GM18858 (cell line): Measurements from ENCODE around the gene YKT6.
A peak's percentile ranks its signal among the peaks of the same experiment; 100 is the strongest.
"Not testable (repeated sequence)": the region's sequence is repeated elsewhere in the genome, so short reads cannot be mapped to it uniquely, and the experiment has no call there.

Experiments
- ATAC-seq: cut with Tn5 transposase; IDR thresholded peaks from one replicate; pipeline ENCODE4 v1.9.1; 2021; ENCODE audit not compliant: unreplicated experiment

The YKT6 gene

DNA sequence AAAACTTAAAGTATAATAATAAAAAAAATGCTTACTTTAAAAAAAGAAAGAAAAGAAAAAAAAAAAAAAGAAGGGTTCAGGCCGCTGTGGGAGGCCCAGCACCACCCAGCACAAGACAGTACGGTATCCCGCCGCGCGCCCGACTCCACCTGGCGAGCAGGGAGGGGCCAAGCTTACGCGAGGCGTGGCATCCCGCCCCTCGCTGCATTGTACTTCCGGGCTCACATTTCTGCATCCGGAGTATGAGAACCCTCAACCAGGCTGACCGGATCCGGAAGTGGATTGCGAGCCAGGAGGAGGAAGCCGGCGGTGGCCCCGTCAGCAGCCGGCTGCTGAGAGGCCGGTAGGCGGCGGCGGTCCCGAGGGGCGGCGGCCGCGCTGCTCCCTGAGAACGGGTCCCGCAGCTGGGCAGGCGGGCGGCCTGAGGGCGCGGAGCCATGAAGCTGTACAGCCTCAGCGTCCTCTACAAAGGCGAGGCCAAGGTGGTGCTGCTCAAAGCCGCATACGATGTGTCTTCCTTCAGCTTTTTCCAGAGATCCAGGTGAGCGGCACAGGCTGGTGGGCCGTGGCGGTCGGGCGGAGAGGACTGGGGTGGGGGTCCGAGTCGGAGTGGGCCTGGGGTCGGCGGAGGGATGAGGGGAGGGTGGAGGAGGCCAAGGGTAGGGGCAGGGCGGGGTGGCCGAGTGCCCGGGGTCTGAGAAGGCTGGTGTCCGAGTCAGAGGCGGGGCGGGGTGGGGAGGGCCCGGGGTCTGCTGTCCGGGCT lies at the start of gene YKT6:
Gene YKT6 (plus strand): TSS at position 280 of the 763 bp plus-strand sequence. CDS start 158 bp downstream, at position 438.
- peak; percentile 98 for ATAC-seq

DNA sequence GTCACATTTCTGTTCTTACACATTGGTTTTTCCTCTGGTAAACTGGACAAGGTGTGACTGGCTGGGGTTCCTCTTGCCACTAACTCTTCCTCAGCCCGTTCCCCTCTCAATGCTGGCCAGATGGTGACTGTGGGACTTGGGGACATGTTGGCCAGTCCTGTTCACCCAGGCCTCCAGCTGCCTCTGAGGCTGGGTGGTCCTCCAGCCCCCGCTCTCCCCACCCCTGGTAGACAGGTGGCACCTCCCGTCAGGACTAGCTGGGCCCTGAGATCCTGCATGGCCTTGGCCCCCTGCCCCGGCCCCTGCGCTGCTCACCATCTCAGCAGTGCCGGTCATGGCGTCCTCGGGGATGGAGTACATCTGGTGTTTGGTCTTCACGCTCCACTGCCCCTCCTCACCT lies 48.8 kb upstream of the YKT6 start:
- no peak for ATAC-seq

DNA sequence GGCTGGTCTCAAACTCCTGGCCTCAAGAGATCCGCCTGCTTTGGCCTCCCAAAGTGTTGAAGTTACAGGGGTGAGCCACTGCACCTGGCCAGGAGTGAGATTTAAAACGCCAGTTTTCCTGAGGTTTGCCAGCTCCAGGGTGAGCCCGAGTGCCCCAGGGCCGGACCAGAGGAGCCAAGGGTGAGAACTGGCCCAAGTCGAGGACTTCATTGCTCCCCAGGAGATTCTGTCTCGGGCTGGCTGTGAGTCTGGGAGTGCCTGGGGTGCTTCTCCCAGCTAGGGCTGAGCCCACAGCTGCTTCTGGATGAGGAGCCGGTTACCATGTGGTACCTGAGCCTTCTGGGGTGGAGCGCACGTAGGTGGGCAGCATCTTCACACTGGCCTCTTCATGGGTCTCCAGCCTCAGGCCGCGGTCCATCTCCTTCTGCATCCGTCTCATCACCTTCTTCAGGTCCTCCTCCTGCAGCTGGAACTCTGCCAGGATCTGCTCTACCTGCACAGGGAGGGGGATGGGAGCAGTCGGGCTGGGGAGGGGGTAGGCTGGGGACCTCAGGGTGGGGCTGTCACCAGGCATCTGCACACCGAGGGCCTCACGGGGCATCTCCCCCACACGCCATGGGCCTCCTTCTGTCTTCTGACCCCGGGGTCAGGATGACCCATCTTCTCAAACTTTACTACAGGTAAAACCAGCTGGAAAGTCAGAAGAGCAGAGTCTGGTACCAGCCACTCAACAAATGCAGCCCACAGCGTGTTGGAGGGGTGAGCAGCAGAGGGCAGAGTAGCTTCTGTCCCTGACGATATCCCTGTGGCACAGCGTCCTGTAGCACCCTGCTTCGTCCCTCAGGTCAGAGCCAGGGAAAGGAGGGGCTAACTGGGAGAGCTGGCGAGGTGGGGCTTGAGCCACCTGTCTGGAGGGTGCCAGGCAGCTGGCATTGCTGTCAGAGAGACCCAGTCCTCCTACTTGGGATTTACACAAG lies 47.5 kb upstream of the YKT6 start:
- ATAC-seq = no peak

DNA sequence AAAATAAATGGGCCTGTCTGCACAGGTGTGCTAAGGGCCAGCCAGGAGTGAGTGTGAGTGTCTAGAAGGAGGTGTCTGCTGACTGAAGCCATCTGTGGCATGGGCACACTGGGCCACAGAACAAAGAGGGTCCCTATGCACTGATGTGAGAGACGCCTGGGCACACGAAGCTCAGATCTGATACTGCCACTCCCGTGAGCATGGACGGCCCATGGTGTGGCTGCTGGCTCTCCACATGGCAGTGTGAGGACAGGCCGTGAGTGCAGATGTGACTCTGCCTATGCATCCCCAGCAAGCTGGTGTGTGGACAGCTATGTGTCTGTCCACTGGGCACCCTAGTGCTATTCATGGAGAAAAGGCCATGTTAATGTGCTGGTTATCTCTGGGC lies 46.8 kb upstream of the YKT6 start:
- no peak for ATAC-seq

DNA sequence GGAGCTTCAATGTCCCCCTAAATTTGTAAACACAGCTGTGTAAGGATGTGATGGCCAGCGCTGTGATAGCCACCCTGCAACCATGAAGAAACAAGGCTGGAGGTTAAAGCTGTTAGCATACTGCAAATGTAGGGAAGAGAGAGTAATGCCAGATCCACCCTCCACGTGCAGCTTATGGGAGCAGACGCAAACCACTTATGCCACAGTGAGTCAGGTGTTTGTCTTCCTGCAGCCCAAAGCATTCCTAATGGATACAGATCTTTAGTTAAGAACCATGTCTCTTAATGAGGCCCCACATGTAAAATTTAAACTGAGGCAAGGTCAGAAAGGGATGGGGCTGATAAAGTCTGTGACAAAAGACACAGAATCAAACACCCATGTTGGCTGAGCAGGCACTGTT lies 46.1 kb upstream of the YKT6 start:
- ATAC-seq = no peak

- no peak for ATAC-seq
Observed at GRCh38 chr7:44155191-44156185, 45.3 kb upstream of the YKT6 start.

GRCh38 chr7:44156453-44157010 lies 44.2 kb upstream of the YKT6 start:
- ATAC-seq = no peak

DNA sequence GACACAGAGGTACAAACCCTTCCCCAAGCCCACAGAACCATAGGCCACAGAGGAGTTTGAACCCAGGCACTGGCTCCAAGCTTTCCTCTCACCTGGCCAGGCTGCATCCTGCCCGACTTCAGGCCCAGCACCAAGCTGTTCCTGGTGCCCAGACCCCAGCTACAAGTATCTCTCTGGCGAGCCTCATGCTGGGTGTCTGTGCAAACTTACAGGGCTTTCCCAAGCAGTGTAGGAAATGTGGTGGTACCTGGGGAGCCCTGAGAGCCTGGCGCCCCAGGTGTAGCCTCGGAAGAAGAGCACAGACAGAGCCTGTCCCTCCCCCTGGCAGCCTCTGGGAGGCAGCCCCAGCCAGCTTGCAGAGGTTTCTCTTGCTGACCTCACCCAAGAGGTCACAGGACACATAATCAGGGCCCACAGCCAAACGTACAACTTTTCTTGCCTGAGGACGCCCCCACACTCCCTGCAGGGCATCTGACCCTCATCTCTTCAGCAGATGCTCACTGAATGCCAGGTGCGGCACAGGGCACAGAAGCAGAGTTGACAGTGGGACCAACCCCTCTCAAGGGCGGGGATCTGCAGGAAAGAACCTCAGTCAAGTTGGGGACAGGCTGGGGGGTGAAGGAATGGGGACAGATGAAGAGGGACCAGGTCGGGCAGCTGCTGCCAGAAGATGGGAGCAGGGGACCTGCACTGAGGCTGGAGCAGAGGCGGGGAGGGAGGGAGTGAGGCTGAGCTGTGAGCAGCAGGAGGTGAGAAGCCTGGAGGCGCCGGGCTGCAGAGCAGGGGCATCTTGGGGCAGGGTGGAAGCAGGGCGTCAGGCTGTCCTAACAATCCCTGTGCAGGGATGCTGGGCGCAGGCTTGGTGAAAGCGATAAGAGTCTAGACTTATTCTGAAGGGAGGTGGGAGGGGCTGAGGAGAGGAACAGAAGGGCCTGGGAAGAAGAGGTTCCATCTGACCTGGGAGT lies 43.4 kb upstream of the YKT6 start:
- ATAC-seq = no peak

- ATAC-seq = no peak
Observed at GRCh38 chr7:44158096-44158872, 42.5 kb upstream of the YKT6 start.

GRCh38 chr7:44158873-44159631 lies 41.7 kb upstream of the YKT6 start:
- ATAC-seq = no peak

GRCh38 chr7:44159824-44160630 lies 40.8 kb upstream of the YKT6 start:
- ATAC-seq = no peak

- ATAC-seq = no peak
Observed at GRCh38 chr7:44161371-44161770, 39.4 kb upstream of the YKT6 start.

DNA sequence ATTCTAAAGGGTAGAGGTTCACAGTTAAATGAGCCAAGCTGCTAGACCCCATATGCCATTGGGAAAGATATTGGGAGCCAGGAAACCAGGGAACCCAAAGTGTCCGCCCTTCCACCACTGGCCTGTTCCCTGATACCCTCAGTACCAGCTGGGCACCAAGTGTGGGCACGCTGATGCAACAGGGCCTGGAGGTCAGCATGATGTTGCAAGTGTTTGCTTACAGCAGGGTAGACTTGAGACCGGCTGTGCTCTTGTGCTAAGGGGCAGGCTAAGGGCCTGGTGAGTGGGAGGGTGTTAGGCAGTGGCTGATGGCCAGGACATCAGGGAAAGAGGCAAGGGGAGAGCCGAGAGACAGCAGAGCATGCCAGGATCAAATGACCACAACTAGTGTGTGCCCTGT lies 38.6 kb upstream of the YKT6 start:
- ATAC-seq = no peak

DNA sequence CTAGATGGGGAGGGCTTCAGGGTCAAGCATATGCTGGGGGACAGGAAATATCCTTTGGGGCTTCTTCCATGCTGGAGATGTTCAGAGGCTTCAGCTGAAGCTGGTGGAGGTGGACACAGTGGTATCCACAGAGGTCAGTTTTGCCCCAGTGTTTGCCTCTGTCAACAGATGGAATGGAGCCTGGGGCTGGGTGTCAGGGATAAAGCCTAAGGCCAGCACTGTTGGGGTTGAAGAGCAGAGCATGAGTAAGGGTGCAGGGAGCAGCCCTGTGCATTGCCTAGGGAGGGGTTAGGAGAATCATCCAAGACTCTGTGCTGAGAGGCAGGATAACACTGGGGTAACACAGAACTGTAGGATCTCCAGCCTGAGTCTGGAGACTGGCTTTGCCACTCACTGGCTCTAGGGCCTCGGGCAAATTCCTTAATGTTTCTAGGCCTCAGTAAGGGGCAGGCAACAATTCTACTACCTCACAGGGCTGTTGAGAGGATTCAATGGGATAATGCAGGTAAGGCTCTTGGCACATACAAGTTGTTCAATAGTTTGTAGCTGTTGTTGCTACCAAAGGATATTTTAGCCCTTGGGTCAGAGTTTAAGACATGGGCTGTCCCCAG lies 37.9 kb upstream of the YKT6 start:
- ATAC-seq = no peak

DNA sequence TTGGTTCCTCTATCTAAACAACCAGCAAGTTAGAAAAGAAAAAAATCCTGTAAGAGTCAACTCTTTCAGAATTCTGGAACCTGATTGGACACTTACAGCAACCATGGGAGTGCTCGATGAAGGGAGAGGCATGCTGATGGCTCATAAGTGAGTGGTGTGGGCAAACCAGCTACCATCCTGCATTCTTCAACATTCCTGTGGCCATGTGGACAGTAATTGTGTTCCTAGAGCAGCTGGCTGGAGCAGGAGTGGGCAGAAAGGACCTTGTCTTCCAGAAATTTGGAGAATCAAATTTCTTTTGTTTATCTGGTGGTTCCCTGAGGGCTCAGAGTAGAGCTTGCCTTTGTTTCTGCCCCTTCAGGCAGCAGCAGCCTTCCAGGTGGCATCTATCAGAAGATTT lies 37.2 kb upstream of the YKT6 start:
- ATAC-seq = no peak

- ATAC-seq = no peak
Observed at GRCh38 chr7:44167920-44168319, 32.9 kb upstream of the YKT6 start.

DNA sequence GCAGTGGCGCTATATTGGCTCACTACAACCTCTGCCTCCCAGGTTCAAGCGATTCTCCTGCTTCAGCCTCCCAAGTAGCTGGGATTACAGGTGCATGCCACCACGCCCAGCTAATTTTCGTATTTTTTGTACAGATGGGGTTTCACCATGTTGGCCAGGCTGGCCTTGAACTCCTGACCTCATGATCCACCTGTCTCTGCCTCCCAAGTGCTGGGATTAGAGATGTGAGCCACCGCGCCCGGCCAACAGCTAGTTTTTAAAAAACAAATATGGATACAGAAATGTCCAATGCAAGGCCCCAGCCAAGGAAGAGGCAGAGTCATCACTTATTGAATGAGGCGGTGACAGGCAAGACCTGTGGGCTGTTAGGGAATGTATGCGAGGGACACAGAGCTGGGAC lies 28.9 kb upstream of the YKT6 start:
- ATAC-seq = not testable (repeated sequence)
